T-cell (primary cell): ENCODE measurements around the gene ANKRD44. TPM values are rescaled to one million over a fixed set of nuclear protein-coding genes. Genes with fewer than 3 reads are reported as not detected.
A peak's percentile ranks its signal among the peaks of the same experiment; 100 is the strongest.
"Not testable (repeated sequence)": the region's sequence is repeated elsewhere in the genome, so short reads cannot be mapped to it uniquely, and the experiment has no call there.

ENCODE experiments used
- ATAC-seq, 4 experiments: fragments of 200-7000 bp in 3 of 4; fragments of 150-1000 bp in 1 of 4; cut with Tn5 transposase; replicated peaks in 1 of 4; 1 replicate in 3 of 4; 2 replicates in 1 of 4; pipeline ENCODE4 v1.10.0; 2021; ENCODE audit warnings: moderate library complexity in 3 of 4, mild to moderate bottlenecking in 2 of 4, moderate number of reproducible peaks in 1 of 4
- CTCF ChIA-PET, 2 donors: fragments of 300-600 bp; sonication (Branson Sonifier 250); formaldehyde crosslinking; loops; one replicate each; lab custom pipeline; 2022; ENCODE audit warnings: antibody characterized with exemption in 2 of 2; lab: Charles Lee
- POLR2A ChIA-PET, 2 donors: fragments of 300-600 bp; sonication (Branson Sonifier 250); formaldehyde crosslinking; loops; one replicate each; lab custom pipeline; 2022; ENCODE audit warnings: antibody characterized with exemption in 2 of 2; lab: Charles Lee
- DNase-seq, 35 experiments: peaks; one replicate each; pipeline versions ENCODE4 v3.0.0 to v3.0.0-alpha.2; 2013 to 2023
- H3K27ac ChIP-seq: one replicate; pipeline ENCODE4 v1.5.1; 2013; ENCODE audit warnings: low read length
- H3K27me3 ChIP-seq, 2 experiments: replicated peaks in 1 of 2; 1 replicate in 1 of 2; 2 replicates in 1 of 2; pipeline versions ENCODE4 v1.6.1 to v1.7.0; 2013; ENCODE audit warnings: low read length in 1 of 2, mixed read lengths in 1 of 2; ENCODE audit not compliant: control insufficient read depth in 2 of 2, insufficient read depth in 2 of 2; ENCODE audit errors: extremely low read depth in 1 of 2
- H3K36me3 ChIP-seq, 2 donors: 1 replicate in 1 of 2; 2 replicates in 1 of 2; pipeline versions ENCODE4 v1.6.1 to v1.7.0; 2013; ENCODE audit warnings: low read length in 1 of 2; ENCODE audit not compliant: control insufficient read depth in 2 of 2, insufficient read depth in 1 of 2; ENCODE audit errors: extremely low read depth in 1 of 2
- H3K4me1 ChIP-seq, 2 experiments: 1 replicate in 1 of 2; 2 replicates in 1 of 2; pipeline versions ENCODE4 v1.6.1 to v1.7.0; 2013; ENCODE audit warnings: low read length in 2 of 2, mixed read lengths in 1 of 2; ENCODE audit not compliant: insufficient read depth in 2 of 2, control insufficient read depth in 1 of 2; ENCODE audit errors: extremely low read depth in 1 of 2
- H3K4me3 ChIP-seq, 2 donors: 1 replicate in 1 of 2; 2 replicates in 1 of 2; pipeline versions ENCODE4 v1.5.1 to v1.7.0; 2013; ENCODE audit warnings: mild to moderate bottlenecking in 2 of 2, low read length in 1 of 2, moderate library complexity in 1 of 2; ENCODE audit not compliant: control insufficient read depth in 1 of 2; ENCODE audit errors: extremely low read depth in 1 of 2
- H3K9me3 ChIP-seq: 2 replicates; pipeline ENCODE4 v1.7.0; 2013
- H3K27ac Mint-ChIP-seq, 2 donors: one replicate each; pipeline ENCODE4 v1.8.0; 2020 to 2021; ENCODE audit warnings: mild to moderate bottlenecking in 2 of 2, mixed read lengths in 2 of 2
- H3K27me3 Mint-ChIP-seq, 2 donors: one replicate each; pipeline ENCODE4 v1.8.0; 2021 to 2022; ENCODE audit warnings: mixed read lengths in 2 of 2
- H3K36me3 Mint-ChIP-seq: one replicate; pipeline ENCODE4 v1.8.0; 2021; ENCODE audit warnings: mixed read lengths
- H3K4me1 Mint-ChIP-seq, 3 donors: one replicate each; pipeline ENCODE4 v1.8.0; 2020 to 2022; ENCODE audit warnings: mixed read lengths in 3 of 3, mild to moderate bottlenecking in 1 of 3
- H3K4me3 Mint-ChIP-seq, 3 donors: one replicate each; pipeline ENCODE4 v1.8.0; 2020 to 2022; ENCODE audit warnings: mild to moderate bottlenecking in 3 of 3, mixed read lengths in 3 of 3, moderate library complexity in 3 of 3
- H3K9me3 Mint-ChIP-seq, 3 donors: one replicate each; pipeline ENCODE4 v1.8.0; 2020 to 2022; ENCODE audit warnings: mixed read lengths in 3 of 3
- WGBS: methylation state at CpG from one replicate; pipeline ENCODE4 v1.1.5; 2013; ENCODE audit warnings: missing lambda C conversion rate; ENCODE audit not compliant: insufficient coverage; 5-methylcytosine and 5-hydroxymethylcytosine counted together
- total RNA-seq, 35 experiments: library from RNA in 6 of 35; stranded (reverse) in 6 of 35; fragments of 120-200 nt in 1 of 35; gene quantifications; one replicate each; pipeline versions ENCODE4 v1.2.1 to v1.2.4 and lab custom pipeline; 2013 to 2026

ANKRD44 gene
- total RNA-seq, 5 donors from 2014 or later (not counting 1 experiment from before 2014, with no cell fraction given), result 225 to 333 (median 238) TPM

DNA sequence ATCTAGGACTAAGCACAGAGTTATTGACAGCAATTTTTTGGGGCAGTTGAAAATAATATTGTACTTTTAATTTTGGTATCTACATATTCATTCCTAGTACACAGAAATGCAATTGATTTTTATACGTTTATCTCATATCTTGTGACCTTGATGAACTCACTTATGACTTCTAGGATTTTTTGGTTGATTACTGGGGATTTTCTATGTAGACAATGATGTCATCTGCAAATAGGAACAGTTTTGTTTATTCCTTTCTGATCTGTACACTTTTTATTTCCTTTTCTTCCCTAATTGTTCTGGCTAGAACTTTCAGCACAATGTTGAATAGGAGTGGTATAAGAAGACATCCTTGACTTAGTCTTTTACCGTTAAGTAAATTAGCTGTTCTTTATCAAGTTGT is 240.6 kb downstream of the ANKRD44 start:
- Mint-ChIP-seq H3K4me1 (peaks cover 71 to 83% (median 82%) of the 10 kb centered on the region in 3 donors), H3K27me3 (no peaks in the 10 kb centered on the region), H3K36me3 (peaks cover 81% of the 10 kb centered on the region), H3K4me3 (no peak overlapping the region), H3K27ac (peak overlapping the region; percentile 83), H3K9me3 (peaks cover 0 to 8% (median 2%) of the 10 kb centered on the region in 3 donors)
- H3K36me3 ChIP-seq, result peaks cover 0 to 32% of the 10 kb centered on the region in 2 donors
- DNase-seq, result no peak
- H3K4me3 ChIP-seq, result no peak overlapping the region
- H3K9me3 ChIP-seq, result no peaks in the 10 kb centered on the region
- ChIA-PET CTCF (interaction anchor here in 1 of 2 donors (0.7 kb wide), 1 partner anchor 353 kb away, joined by 3 read pairs; no protein-coding TSS in a partner anchor), POLR2A (no interaction called here)
- H3K4me1 ChIP-seq, result peaks cover 2 to 19% of the 10 kb centered on the region in 2 experiments
- H3K27ac ChIP-seq, result no peak overlapping the region
- WGBS, result no CpG with 5 or more reads among the region's 2 CpGs
- H3K27me3 ChIP-seq, result no peaks in the 10 kb centered on the region
- no peak for ATAC-seq

DNA sequence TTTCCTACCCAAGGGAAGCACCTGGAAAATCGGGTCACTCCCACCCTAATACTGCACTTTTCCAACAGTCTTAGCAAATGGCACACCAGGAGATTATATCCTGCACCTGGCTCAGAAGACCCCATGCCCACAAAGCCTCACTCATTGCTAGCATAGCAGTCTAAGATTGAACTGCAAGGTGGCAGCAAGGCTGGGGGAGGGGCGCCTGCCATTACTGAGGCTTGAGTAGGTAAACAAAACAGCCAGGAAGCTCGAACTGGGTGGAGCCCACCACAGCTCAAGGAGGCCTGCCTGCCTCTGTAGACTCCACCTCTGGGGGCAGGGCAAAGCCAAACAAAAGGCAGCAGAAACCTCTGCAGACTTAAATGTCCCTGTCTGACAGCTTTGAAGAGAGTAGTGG is 248.0 kb downstream of the ANKRD44 start:
- Mint-ChIP-seq H3K27ac (peak overlapping the region; percentile 77 to 86), H3K4me1 (peaks cover 61 to 71% (median 67%) of the 10 kb centered on the region in 3 donors), H3K4me3 (peak overlapping the region in 1 of 3 donors; percentile 8), H3K36me3 (peaks cover 81% of the 10 kb centered on the region)
- H3K9me3 ChIP-seq, H3K4me3 ChIP-seq, H3K27me3 ChIP-seq, POLR2A ChIA-PET, H3K27me3 Mint-ChIP-seq, H3K4me1 ChIP-seq, H3K9me3 Mint-ChIP-seq, H3K27ac ChIP-seq: not testable (repeated sequence)
- DNase-seq (peak in 34 of 35 experiments; percentile 22 to 76 (median 60)), ATAC-seq (peak in 1 of 4 experiments; percentile 24)
- CTCF ChIA-PET, result interaction anchor here in 1 of 2 donors (1.0 kb wide), 1 partner anchor 129 kb away, joined by 3 read pairs; no protein-coding TSS in a partner anchor
- WGBS, result 100% methylated on average over 1 of the region's 3 CpGs
- peaks cover 10 to 44% of the 10 kb centered on the region in 2 donors for H3K36me3 ChIP-seq

DNA sequence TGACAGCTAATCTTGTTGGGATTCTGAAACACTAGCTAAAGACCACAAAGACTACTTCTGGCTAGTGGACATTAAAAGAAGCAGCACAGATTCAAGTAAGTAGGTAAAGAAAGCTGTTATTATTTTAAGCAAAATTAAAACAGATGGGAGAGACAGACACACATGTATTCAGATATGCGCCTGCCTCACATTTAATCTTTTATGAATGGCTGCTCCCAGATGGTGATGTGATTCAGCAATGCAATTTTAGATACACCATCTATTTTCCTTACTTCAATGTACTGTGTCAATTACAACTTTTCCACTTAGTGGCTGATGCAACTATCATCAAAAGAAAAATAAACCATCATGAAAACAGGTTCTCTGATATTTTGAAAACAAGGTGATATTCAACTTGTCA is 251.1 kb downstream of the ANKRD44 start:
- Mint-ChIP-seq H3K27me3 (no peaks in the 10 kb centered on the region), H3K9me3 (peaks cover 7 to 11% (median 7%) of the 10 kb centered on the region in 3 donors), H3K4me1 (peaks cover 38 to 51% (median 44%) of the 10 kb centered on the region in 3 donors), H3K36me3 (peaks cover 88% of the 10 kb centered on the region), H3K4me3 (no peak overlapping the region), H3K27ac (peak overlapping the region; percentile 68 to 80)
- H3K36me3 ChIP-seq, result peaks cover 10 to 69% of the 10 kb centered on the region in 2 donors
- POLR2A ChIA-PET, result interaction anchor here in 1 of 2 donors (0.5 kb wide), 1 partner anchor 296 kb away, joined by 3 read pairs; no protein-coding TSS in a partner anchor
- WGBS, result no CpG with 5 or more reads among the region's 1 CpG
- no peak for DNase-seq
- no peak for ATAC-seq
- peaks cover 0 to 9% of the 10 kb centered on the region in 2 experiments for H3K4me1 ChIP-seq
- H3K9me3 ChIP-seq, result peaks cover 3% of the 10 kb centered on the region
- H3K27me3 ChIP-seq, result no peaks in the 10 kb centered on the region
- H3K27ac ChIP-seq, result no peak overlapping the region
- H3K4me3 ChIP-seq, result no peak overlapping the region
- CTCF ChIA-PET, result no interaction called here

DNA sequence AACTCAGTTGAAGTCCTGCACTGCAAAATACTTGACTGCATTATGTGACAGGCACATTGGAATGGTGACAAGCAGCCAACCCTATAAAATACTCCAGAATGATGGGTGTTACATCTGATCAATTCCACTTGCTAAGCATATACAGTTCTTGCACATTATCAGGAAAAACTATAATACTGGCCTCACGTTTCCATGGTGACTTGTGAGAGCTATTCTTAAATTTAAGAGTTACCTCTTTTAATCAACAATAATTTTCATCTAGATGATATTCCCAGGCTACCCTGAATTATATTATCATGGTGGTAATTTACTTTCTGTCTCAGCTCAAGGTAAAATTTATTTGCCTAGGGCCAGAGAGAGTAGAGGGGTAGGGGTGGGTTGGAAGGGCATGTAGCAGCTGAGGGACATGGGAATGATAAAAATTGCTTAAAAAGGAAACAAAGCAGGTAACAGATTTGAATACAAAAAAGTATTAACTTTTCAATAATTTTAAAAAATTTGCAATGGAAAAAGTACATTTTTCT is 251.7 kb downstream of the ANKRD44 start:
- CTCF ChIA-PET, result no interaction called here
- peaks cover 10 to 76% of the 10 kb centered on the region in 2 donors for H3K36me3 ChIP-seq
- no peak overlapping the region for H3K27ac ChIP-seq
- peaks cover 88% of the 10 kb centered on the region for H3K36me3 Mint-ChIP-seq
- H3K27me3 ChIP-seq, result no peaks in the 10 kb centered on the region
- POLR2A ChIA-PET, result no interaction called here
- H3K4me3 ChIP-seq, result no peak overlapping the region
- H3K4me1 ChIP-seq, result peaks cover 0 to 9% of the 10 kb centered on the region in 2 experiments
- peaks cover 7 to 11% (median 7%) of the 10 kb centered on the region in 3 donors for H3K9me3 Mint-ChIP-seq
- H3K27me3 Mint-ChIP-seq, result no peaks in the 10 kb centered on the region
- H3K4me3 Mint-ChIP-seq, result no peak overlapping the region
- DNase-seq (no peak), ATAC-seq (no peak)
- H3K9me3 ChIP-seq, result peaks cover 3% of the 10 kb centered on the region
- no CpG with 5 or more reads among the region's 1 CpG for WGBS
- H3K4me1 Mint-ChIP-seq, result peaks cover 34 to 49% (median 38%) of the 10 kb centered on the region in 3 donors
- H3K27ac Mint-ChIP-seq, result peak overlapping the region; percentile 39 to 43

DNA sequence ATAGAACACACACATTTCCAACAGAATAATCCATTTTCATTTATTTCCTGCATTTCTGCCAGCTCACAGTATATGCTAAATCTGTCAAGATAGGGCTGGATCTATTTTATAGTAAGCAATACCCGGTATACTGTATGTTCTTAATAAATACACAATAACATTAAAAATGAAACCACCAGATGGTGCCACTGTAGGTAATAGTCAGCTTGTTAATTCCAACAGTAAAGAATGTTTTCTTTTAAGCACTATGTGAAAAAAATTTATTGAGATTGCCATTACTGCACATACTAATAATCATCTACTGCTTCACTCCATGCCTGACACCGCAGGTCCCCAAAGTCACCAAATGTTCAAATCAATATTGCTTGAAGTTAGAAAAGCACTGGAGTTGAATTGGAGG is 252.6 kb downstream of the ANKRD44 start:
- no CpG with 5 or more reads among the region's 2 CpGs for WGBS
- no peak for ATAC-seq
- H3K9me3 Mint-ChIP-seq, result peaks cover 7% of the 10 kb centered on the region in 3 donors
- no peak for DNase-seq
- ChIA-PET CTCF (interaction anchor here in 1 of 2 donors (1.2 kb wide), 1 partner anchor 307 kb away, joined by 5 read pairs; no protein-coding TSS in a partner anchor), POLR2A (no interaction called here)
- Histone ChIP-seq H3K27me3 (no peaks in the 10 kb centered on the region), H3K9me3 (peaks cover 3% of the 10 kb centered on the region), H3K4me1 (peaks cover 0 to 10% of the 10 kb centered on the region in 2 experiments), H3K36me3 (peaks cover 11 to 77% of the 10 kb centered on the region in 2 donors), H3K27ac (no peak overlapping the region), H3K4me3 (no peak overlapping the region)
- H3K4me1 Mint-ChIP-seq, result peaks cover 29 to 45% (median 31%) of the 10 kb centered on the region in 3 donors
- no peak overlapping the region for H3K4me3 Mint-ChIP-seq
- H3K36me3 Mint-ChIP-seq, result peaks cover 83% of the 10 kb centered on the region
- peak overlapping the region in 1 of 2 donors; percentile 64 for H3K27ac Mint-ChIP-seq
- H3K27me3 Mint-ChIP-seq, result no peaks in the 10 kb centered on the region

DNA sequence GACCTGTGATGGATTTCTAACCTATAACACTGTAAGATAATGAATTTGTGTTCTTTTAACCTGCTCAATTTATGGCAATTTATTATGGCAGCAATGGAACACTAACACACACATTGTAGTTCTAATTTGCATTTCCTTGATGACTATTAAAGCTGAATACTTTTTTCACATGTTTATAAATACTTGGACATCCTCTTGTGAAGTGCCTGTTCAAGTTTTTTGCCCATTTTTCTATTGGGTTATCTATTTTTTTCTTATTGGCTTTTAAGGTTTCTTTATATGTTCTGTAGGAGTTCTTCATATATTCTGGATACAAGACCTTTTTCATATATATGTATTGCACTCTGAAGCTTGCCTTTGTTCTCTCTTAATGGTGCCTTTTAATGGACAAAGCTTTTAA is 255.5 kb downstream of the ANKRD44 start:
- peaks cover 81% of the 10 kb centered on the region for H3K36me3 Mint-ChIP-seq
- no peaks in the 10 kb centered on the region for H3K27me3 Mint-ChIP-seq
- no peak overlapping the region for H3K27ac ChIP-seq
- DNase-seq (no peak), ATAC-seq (no peak)
- ChIA-PET CTCF (interaction anchor here in 1 of 2 donors (0.8 kb wide), 1 partner anchor 8 kb away, joined by 3 read pairs; no protein-coding TSS in a partner anchor), POLR2A (interaction anchor here (0.6 kb wide), 2 partner anchors 9 to 65 kb away, joined by 3 read pairs; no protein-coding TSS in a partner anchor)
- peak overlapping the region in 1 of 2 donors; percentile 4 for H3K27ac Mint-ChIP-seq
- no peak overlapping the region for H3K4me3 ChIP-seq
- H3K27me3 ChIP-seq, result no peaks in the 10 kb centered on the region
- peaks cover 7 to 11% (median 7%) of the 10 kb centered on the region in 3 donors for H3K9me3 Mint-ChIP-seq
- peaks cover 6 to 29% (median 11%) of the 10 kb centered on the region in 3 donors for H3K4me1 Mint-ChIP-seq
- peaks cover 3% of the 10 kb centered on the region for H3K9me3 ChIP-seq
- peaks cover 0 to 2% of the 10 kb centered on the region in 2 experiments for H3K4me1 ChIP-seq
- H3K36me3 ChIP-seq, result peaks cover 7 to 79% of the 10 kb centered on the region in 2 donors
- H3K4me3 Mint-ChIP-seq, result no peak overlapping the region
